GM18511 (cell line): ENCODE data around the gene TBL3.

Experiments
- ATAC-seq: cut with Tn5 transposase; IDR thresholded peaks from one replicate; pipeline ENCODE4 v1.9.1; 2021; ENCODE audit warnings: mild to moderate bottlenecking, moderate library complexity; ENCODE audit not compliant: unreplicated experiment

The TBL3 gene

DNA sequence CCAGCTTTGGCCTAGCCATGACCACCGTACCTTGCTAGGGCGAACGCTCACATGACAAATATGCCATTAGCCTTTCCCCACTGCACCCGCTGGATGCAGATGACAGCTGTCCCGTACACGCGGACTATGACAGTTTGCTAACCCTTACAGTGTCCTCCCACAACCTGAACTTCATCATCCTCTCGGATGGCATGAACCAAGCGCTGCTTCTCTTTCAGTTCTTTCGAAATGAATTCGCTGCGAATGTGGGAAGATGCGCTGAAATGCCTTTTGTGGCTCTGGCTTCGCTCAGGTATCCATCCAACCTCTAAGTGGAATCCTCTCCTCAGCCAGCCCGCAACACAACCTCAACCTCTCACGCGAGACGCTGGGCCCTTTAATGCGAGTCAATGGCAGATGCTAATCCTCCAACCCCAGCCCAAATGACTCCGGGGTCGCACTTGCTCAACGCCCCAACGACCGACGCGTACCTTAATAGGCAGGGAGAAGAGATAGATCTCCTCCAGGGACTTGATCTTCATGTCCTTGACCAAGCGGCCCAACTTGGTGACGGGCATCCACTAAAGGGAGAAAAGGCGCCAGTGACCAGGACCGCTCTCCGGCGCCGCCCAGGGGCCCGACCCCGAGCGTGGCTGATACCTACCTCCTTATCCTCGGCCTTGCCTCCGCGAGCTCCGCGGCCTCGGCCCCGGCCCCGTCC lies 7.9 kb upstream of the TBL3 start:
- ATAC-seq = peak; percentile 15

DNA sequence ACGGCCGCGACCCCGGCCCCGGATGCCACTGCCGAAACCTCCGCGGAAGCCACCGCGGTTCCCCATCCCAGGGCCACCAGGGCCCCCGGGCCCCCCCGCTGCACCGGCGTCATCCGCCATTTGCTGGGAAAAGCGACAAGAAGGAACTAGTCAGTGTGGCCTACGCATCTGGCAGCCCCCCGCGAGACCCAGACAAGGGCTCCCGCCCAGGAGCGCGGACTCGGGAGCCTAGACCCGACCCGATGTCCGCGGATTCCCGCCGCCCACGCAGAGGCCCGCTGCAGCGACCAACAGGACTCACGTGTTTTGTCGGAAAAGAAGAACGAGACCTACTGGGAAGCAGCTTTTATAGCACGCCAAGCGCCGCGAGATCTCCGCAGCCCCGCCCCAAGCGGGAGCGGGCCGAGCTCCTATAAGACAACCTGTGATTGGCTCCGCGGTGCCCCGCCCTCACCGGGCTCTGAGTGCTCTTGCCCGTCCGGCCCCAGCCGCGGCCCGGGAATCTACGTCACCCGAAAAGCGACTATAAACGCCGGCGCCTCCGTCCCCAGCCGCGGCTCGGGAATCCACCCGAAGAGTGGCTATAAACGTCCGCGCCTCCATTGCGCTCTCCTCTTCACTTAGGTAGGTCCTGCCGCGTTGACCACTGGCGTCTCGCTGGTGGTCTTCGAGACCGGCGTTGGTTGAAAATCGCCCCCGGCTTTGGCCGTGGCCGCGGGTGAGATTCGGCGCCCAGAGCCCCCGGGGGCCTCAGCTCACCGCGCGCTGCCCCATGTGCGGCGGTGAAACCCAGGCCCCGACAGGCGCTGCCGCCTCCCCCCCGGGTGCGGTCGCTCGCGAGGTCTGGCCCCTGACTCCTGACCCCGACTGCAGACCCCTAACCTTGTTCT lies 7.1 kb upstream of the TBL3 start, which contains the start of gene RPS2:
RPS2 (minus strand) TSS at position 321 of the 890 bp plus-strand sequence; CDS start at position 120, 201 bp downstream.
- ATAC-seq = peak; percentile 80

DNA sequence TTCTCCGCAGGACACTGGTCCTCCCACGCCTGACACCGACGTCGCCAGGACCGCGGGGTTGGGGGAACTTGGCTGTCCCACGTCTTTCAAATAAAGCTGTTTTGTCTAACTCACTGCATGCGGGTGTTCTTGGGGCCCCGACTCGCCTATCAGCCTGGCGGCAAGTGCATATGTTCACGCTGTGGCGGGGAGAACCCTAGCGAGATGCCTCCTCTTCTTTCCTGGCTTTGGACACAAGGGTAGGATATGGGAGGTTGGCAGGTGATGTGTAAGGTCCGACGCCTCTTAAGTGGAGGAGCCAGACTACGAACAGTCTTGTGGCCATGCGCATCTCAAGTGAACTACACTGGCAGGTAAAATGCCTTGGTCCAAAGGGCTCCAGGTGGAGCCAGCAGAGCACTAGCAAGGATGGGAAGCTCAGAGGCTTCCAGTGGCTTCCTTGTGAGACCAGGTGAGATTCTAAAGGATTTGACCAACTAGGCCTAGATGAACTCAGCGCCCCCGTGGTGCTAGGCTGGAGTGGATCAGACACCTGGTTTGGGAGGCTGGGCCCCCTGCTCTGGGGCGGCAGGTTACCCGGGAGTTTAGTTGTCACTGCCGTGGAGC lies 6.4 kb upstream of the TBL3 start:
- no peak for ATAC-seq

DNA sequence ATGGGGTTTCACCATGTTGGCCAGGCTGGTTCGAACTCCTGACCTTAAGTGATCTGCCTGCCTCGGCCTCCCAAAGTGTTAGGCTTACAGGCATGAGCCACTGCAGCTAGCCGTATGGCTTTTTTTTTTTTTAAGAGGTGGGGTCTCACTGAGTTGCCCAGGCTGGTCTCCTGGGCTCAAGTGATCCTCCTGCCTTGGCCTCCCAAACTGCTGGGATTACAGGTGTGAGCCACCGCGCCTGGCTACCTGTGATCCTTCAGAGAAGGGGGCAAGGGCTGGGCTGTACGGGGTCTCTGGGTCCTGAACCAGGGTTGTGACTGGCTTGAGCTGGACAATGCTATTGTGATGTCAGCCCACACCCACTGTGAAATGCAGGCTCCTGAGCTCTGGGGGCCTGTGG lies 5.4 kb upstream of the TBL3 start, which contains the start of gene RNF151:
RNF151 (plus strand) TSS at position 397 of the 400 bp plus-strand sequence. CDS start 26 bp downstream, outside the sequence.
- no peak for ATAC-seq

DNA sequence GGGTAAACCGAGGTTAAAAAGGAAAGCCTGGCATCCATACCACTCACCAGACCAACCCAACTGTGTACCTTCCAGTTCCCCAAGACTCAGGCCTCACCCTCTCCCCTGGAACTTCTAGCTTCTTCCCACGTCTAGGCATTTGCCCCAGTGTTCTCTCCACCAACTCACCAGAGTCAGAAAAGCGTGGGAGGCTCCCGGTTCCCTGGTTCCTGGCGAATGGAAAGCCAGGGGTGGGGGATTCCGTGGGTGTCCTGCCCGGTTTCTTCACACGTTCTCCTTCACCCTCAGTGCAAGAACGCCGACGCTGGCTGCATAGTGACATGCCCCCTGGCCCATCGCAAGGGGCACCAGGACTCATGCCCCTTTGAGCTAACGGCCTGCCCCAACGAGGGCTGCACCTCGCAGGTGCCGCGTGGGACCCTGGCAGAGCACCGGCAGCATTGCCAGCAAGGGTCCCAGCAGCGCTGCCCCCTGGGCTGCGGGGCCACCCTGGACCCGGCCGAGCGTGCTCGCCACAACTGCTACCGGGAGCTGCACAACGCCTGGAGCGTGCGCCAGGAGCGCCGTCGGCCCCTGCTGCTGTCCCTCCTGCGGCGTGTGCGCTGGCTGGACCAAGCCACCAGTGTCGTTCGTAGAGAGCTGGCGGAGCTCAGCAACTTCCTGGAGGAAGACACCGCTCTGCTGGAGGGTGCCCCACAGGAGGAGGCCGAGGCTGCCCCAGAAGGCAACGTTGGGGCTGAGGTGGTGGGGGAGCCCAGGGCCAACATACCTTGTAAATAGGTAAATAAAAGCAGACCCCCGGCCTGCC lies 3.5 kb upstream of the TBL3 start:
- no peak for ATAC-seq

DNA sequence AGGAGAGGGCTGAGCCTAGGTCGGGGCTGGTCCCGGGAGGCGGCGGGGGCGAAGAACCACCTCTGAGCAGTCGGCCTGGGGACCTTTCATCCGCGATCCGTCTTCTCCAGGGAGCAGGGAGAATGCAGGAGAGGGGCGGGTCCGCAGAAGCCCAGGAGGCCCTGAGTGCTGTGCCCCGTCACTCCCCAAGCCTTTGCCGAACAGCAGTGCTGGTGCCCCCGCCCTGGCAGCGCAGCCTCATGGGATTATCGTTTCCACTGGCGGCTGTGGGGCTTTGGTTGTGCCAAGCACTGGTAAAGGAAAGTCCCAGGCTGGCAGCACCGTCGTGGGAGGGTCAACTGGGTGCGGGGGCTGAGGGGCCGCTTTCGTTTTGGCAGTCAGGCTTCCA lies 631 bp downstream of the TBL3 start:
- peak; percentile 4 for ATAC-seq

DNA sequence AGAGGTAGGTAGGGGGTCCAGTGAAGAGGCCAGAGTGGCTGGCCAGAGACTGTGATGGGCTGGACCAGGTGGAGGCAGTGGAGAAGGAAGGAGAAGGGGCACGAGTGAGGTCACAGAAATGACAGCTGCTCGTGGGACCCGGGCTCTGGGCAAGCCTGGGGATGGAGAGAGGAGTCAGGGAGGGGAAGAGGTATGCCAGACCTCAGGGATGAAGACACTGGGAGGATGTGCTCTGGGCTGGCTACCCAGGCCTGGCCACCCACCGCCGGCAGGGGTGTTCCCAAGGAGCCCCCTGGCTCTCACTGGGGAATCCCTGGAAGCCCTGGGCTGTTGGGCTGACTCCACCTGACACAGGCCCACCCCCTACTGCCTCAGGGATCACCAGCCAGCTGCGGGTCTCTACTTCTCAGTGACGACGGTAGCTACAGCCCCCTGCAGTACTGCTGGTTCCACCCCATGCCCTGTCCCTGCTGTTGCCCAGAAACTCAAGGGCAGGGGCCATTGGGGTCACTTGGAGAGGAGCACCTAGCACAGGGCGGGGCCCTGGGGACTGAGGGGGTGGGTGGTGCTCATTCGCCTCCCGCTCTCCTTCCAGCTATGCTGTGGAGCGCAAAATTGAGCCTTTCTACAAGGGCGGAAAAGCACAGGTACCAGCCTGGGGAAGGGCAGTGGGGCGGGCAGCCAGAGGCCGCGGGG lies 1.8 kb downstream of the TBL3 start:
- ATAC-seq = no peak

DNA sequence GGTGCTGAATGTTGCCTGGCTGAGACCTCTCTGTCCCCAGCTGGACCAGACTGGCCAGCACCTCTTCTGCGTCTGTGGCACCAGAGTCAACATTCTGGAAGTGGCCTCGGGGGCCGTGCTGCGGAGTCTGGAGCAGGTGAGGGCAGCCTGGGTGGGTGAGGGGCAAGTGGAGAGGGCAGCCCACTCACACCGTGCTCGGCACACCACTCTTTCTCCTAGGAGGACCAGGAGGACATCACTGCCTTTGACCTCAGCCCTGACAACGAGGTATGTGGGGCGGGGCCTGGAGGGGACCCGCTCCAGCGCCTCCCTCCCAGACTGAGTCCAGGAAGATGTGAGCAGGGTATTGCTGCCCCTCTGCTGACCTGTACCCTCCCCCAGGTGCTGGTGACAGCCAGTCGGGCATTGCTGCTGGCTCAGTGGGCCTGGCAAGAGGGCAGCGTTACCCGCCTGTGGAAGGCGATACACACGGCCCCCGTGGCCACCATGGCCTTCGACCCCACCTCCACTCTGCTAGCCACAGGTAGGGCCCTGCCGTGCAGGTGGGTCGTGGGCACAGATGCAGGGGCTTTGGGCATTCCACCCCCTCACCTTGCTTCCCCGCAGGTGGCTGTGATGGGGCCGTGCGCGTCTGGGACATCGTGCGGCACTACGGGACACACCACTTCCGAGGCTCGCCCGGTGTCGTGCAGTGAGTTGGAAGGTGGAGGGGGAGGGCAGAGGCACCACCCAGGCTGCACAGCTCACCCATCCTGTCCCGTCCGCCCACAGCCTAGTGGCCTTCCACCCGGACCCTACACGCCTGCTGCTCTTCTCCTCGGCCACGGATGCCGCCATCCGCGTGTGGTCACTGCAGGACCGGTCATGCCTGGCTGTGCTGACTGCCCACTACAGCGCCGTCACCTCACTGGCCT lies 2.6 kb downstream of the TBL3 start:
- ATAC-seq = no peak

DNA sequence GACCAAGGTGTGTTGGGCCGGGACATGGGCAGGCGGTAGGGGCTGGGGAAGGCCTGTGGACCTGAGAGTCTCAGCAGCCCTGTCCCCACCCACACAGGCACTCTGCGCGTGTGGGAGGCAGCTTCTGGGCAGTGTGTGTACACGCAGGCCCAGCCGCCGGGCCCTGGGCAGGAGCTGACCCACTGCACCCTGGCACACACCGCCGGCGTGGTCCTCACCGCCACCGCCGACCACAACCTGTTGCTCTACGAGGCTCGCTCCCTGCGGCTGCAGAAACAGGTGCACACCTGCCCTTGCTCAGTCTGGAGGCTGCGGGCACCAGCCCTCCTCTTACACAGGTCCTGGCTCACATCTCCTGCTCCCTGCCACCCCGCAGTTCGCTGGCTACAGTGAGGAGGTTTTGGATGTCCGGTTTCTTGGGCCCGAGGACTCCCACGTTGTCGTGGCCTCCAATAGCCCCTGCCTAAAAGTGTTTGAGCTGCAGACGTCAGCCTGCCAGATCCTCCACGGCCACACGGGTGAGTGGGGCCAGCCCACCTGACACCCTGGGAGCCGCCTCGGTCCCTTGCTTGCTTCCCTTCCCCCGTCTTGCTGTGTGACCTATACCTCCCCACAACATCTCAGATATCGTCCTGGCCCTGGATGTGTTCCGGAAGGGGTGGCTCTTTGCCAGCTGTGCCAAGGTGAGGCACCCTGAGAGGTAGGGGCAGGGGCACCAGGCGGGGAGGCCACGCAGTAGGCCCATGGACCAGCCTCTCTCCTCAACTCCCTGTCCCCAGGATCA lies 3.8 kb downstream of the TBL3 start:
- ATAC-seq = no peak

DNA sequence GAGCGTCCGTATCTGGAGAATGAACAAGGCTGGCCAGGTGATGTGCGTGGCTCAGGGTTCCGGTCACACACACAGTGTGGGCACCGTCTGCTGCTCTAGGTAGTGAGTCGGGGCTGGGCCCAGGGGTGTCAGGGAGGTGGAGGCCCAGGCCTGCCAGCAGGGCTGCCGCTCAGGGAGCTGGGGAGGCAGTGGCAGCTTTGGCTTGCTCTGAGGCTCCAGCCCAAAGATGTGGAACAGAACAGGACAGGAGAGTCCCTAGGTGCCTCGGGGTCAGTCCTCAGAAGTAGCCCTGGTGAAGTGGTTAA lies 4.3 kb downstream of the TBL3 start:
- ATAC-seq = no peak

DNA sequence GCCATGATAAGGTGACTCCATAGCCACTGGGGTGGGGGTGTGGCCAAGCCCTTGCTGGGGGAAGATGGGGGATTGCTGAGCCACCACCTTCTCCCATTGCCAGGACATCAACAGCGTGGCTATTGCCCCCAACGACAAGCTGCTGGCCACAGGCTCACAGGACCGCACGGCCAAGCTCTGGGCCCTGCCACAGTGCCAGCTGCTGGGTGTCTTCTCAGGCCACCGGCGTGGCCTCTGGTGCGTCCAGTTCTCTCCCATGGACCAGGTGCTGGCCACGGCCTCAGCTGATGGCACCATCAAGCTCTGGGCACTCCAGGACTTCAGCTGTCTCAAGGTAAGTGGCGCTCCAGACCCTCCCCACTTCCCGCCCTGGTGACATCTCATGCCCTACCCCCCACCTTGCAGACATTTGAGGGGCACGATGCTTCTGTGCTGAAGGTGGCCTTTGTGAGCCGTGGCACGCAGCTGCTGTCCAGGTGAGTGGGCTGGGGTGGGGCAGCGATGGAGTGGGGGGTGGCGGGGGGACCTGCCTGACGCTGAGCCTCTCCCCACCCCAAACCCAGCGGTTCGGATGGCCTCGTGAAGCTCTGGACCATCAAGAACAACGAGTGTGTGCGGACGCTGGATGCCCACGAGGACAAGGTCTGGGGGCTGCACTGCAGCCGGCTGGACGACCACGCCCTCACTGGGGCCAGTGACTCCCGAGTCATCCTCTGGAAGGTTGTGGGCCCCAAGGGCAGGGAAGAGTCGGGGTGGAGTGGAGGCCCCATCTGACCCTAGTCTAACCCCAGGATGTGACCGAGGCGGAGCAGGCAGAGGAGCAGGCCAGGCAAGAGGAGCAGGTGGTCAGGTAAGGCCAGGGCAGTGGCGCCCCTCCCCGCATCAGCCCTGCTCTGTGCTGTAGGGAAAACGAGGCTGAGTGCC lies 5.4 kb downstream of the TBL3 start:
- no peak for ATAC-seq

DNA sequence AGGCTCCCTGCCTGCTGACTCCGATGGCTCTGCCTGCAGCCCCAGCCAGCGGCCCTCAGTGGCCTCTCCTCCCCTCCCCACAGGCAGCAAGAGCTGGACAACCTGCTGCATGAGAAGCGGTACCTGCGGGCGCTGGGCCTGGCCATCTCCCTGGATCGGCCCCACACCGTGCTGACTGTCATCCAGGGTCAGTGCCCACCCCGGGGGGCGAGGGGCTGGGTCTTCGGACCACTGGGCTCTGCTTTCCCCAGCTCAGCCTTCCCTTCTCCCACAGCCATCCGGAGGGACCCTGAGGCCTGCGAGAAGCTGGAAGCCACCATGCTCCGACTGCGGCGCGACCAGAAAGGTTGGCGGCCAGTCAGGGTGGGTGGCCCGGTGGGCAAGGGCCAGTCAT lies 6.0 kb downstream of the TBL3 start:
- ATAC-seq = no peak

DNA sequence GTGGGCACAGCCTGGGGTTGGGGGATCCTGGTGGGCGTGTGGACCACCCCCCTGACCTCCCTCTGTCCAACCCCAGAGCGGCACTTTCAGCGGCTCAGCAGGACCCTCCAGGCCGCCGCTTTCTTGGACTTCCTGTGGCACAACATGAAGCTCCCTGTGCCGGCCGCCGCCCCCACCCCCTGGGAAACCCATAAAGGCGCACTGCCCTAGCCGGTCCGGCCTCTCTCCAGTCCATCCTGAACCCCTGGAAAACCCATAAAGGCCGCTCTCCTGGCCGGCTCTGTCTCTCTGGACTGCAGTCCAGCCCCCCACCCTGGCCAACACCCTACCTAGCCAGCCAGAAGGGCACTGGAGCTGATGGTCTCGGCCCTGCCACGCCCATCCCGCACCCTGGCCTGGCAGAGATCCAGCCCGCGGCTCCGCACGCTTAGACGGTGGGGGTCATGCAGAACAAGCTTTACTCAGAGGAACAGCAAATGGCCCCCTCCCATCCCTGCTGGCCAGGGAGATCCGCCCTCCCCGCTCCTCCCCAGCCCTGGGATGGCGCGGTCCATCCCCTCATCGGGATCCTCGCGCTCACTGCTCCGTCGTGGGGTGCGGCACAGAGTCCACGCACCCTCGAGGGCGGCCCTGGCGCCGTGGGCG lies 6.7 kb downstream of the TBL3 start:
- ATAC-seq = no peak

DNA sequence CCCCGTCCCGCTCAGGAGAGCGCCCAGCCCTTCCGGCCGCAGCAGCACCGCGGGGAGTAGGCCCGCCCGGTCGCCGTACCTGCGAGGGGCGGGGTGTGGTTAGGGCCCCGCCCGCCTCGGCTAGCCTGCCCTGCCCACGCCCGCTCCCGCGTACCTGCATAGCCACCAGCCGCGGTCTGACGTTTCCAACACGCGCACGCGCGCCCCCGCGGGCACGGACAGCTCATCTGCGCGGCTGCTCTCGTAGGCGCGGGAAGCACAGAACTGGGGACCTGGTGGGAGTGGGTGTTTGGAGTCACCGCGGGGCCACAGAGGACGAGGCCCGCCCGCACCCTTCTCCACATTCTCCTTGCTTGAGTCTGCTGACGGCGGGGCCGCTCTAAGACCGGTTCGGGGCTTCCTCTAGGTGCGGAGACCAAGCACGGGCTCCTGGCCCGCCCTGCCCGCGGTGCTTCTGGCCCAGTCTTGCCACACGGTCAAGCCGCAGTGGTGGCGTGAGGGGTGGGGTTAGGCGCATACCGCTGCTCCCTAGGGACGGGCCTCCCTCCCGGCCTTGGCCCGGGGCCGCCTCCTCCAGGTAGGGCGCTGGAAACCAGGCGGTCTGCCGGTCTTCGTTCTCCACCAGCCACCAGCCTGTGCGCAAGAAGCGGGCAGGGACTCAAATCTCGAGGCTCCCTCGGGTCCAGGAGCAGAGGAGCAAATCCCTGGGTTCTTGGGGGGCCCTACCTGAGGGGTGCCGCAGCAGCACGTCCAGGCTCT lies 7.6 kb downstream of the TBL3 start:
- ATAC-seq = no peak

DNA sequence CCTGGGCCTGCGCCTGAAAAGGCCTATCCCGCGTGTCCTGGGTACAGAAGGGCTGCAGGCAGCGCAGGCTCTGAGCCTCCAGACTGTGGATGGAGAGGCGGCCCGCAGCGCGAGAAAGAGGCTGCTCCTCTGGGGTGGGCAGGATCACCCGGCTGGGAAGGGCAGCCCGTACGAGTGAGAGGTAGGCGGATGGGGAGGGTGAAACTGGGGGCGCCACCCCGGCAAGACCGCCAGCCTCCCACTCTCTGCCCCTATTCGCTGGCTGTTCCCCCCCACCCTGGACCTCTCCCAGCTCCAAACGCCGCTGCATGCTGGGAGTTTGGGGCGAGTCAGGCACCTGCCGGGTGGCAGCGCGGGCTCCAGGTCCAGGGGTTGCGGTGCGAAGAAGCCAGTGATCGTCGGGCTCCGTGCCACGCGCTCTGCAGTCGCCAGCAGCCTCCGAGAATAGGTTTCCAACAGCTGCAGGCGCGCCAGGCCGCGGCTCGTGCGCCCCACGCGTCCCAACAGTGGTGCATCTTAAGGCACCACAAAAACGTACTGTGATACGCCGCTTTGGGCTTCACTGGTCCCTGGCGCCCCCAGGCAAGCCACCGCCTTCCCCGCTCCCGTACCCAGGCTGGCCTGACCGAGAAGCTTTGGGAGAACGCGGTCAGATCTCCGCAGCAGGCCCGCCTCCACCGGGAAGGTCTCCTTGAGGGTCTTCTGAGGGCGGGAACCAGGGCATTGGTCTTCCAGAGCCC lies 8.3 kb downstream of the TBL3 start:
- ATAC-seq = no peak

DNA sequence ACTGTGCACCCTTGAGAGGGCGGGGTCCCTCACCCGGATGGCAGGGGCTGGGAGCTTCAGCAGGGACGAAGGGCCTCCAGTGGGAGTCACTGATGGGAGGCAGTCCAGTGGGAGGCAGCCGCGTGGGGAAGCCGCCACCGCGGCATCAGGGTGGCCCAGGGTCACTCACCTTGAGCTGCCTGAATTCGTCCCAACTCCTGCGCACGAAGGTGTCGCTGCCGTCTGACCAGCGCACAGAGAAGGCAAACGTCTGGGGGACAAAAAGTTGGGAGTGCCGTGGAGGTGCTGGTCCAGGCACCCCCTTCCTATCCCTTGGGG lies 8.9 kb downstream of the TBL3 start:
- no peak for ATAC-seq
